GM18511 (cell line): ENCODE results near the gene VANGL1.

ENCODE experiments used
- ATAC-seq: cut with Tn5 transposase; IDR thresholded peaks from one replicate; pipeline ENCODE4 v1.9.1; 2021; ENCODE audit warnings: mild to moderate bottlenecking, moderate library complexity; ENCODE audit not compliant: unreplicated experiment

The VANGL1 gene

GRCh38 chr1:115643666-115644065 is 1.9 kb downstream of the VANGL1 start:
- ATAC-seq, result no peak

- no peak for ATAC-seq
Observed at GRCh38 chr1:115644109-115644508, 2.3 kb downstream of the VANGL1 start.

- no peak for ATAC-seq
Observed at GRCh38 chr1:115647047-115647446, 5.3 kb downstream of the VANGL1 start.

GRCh38 chr1:115647507-115647906 is 5.7 kb downstream of the VANGL1 start:
- ATAC-seq, result no peak

GRCh38 chr1:115647919-115648650 is 6.3 kb downstream of the VANGL1 start:
- no peak for ATAC-seq

GRCh38 chr1:115648717-115649691 is 7.2 kb downstream of the VANGL1 start:
- peak; percentile 90 for ATAC-seq

- ATAC-seq, result no peak
Observed at GRCh38 chr1:115649964-115650363, 8.2 kb downstream of the VANGL1 start.

GRCh38 chr1:115650961-115651360 is 9.2 kb downstream of the VANGL1 start:
- no peak for ATAC-seq

- no peak for ATAC-seq
Observed at GRCh38 chr1:115651391-115651790, 9.6 kb downstream of the VANGL1 start.

- no peak for ATAC-seq
Observed at GRCh38 chr1:115652236-115652788, 10.5 kb downstream of the VANGL1 start.

GRCh38 chr1:115654125-115654524 is 12.4 kb downstream of the VANGL1 start:
- ATAC-seq, result no peak

- ATAC-seq, result no peak
Observed at GRCh38 chr1:115654663-115655305, 13.0 kb downstream of the VANGL1 start.

GRCh38 chr1:115655306-115655663 is 13.5 kb downstream of the VANGL1 start:
- no peak for ATAC-seq

- ATAC-seq, result no peak
Observed at GRCh38 chr1:115655916-115656315, 14.1 kb downstream of the VANGL1 start.

- ATAC-seq, result no peak
Observed at GRCh38 chr1:115656461-115657077, 14.8 kb downstream of the VANGL1 start.

GRCh38 chr1:115658646-115659045 is 16.9 kb downstream of the VANGL1 start:
- ATAC-seq, result no peak

GRCh38 chr1:115660151-115660550 is 18.4 kb downstream of the VANGL1 start:
- no peak for ATAC-seq

GRCh38 chr1:115661157-115661556 is 19.4 kb downstream of the VANGL1 start:
- ATAC-seq, result no peak

GRCh38 chr1:115665319-115666096 is 23.7 kb downstream of the VANGL1 start:
- no peak for ATAC-seq

GRCh38 chr1:115666206-115666605 is 24.4 kb downstream of the VANGL1 start:
- ATAC-seq, result no peak
